Panc1 (cell line): ENCODE data around the gene DOCK3.

Source experiments
- CTCF ChIP-seq: fragments of 450-650 bp; IDR thresholded peaks from 2 replicates; pipeline ENCODE4 v1.5.1; 2017; ENCODE audit warnings: mild to moderate bottlenecking
- REST ChIP-seq, 2 experiments: IDR thresholded peaks; 2 replicates each; pipeline ENCODE4 v1.6.1; 2011 to 2012; ENCODE audit warnings: low read depth in 2 of 2, control low read depth in 1 of 2, low read length in 1 of 2, mild to moderate bottlenecking in 1 of 2, moderate library complexity in 1 of 2; ENCODE audit not compliant: insufficient read depth in 1 of 2

GRCh38 chr3:51354731-51355615 lies 680.2 kb downstream of the DOCK3 start:
- TF ChIP-seq CTCF = no peak
- TF ChIP-seq REST (IDR thresholded peaks at IDR 0.05; ENCODE audit: insufficient read depth in 1 of 2, low read depth in 2 of 2, low read length in 1 of 2) = no peak
